Suprapubic skin (tissue), 4 donors: Measurements from ENCODE around the gene RPUSD4. TPM values are rescaled to one million over a fixed set of nuclear protein-coding genes. Genes with fewer than 3 reads are reported as not detected.

ENCODE experiments used
- DNase-seq, 2 donors: peaks; one replicate each; pipeline ENCODE4 v3.0.0-alpha.2; 2019; ENCODE audit warnings: low spot score in 2 of 2
- H3K27ac ChIP-seq: fragments of 200-600 bp; sonication (generic); one replicate; pipeline ENCODE4 v1.5.1; 2019
- H3K27me3 ChIP-seq: fragments of 200-600 bp; sonication (generic); one replicate; pipeline ENCODE4 v1.5.1; 2019
- H3K36me3 ChIP-seq: fragments of 200-600 bp; sonication (generic); one replicate; pipeline ENCODE4 v1.5.1; 2019
- H3K4me1 ChIP-seq: fragments of 200-600 bp; sonication (generic); one replicate; pipeline ENCODE4 v1.5.1; 2019
- H3K4me3 ChIP-seq: fragments of 200-600 bp; sonication (generic); one replicate; pipeline ENCODE4 v1.5.1; 2019; ENCODE audit warnings: mild to moderate bottlenecking
- H3K9me3 ChIP-seq: fragments of 200-600 bp; sonication (generic); one replicate; pipeline ENCODE4 v1.5.1; 2019
- CTCF ChIP-seq, 2 donors: fragments of 200-600 bp in 1 of 2; fragments of 450-650 bp in 1 of 2; sonication (generic) in 1 of 2; IDR thresholded peaks; one replicate each; pipeline ENCODE4 v1.5.1; 2016 to 2019; ENCODE audit warnings: antibody characterized with exemption in 2 of 2, mild to moderate bottlenecking in 1 of 2, moderate library complexity in 1 of 2
- EP300 ChIP-seq: sonication (generic); formaldehyde crosslinking; IDR thresholded peaks from one replicate; pipeline ENCODE4 v1.6.1; 2017; ENCODE audit warnings: antibody characterized with exemption
- POLR2A ChIP-seq, 2 donors: fragments of 450-650 bp; IDR thresholded peaks; one replicate each; pipeline ENCODE4 v1.6.1; 2017; ENCODE audit warnings: antibody characterized with exemption in 2 of 2, mild to moderate bottlenecking in 2 of 2, moderate library complexity in 2 of 2
- POLR2AphosphoS5 ChIP-seq, 3 donors: sonication (generic); formaldehyde crosslinking; IDR thresholded peaks; one replicate each; pipeline ENCODE4 v1.6.1; 2017; ENCODE audit warnings: antibody characterized with exemption in 3 of 3
- WGBS: methylation state at CpG from one replicate; pipeline ENCODE4 v1.1.5; 2018; 5-methylcytosine and 5-hydroxymethylcytosine counted together
- total RNA-seq, 4 donors: library from RNA; depleted of rRNA; stranded (reverse); fragments of >200 nt; gene quantifications; one replicate each; pipeline ENCODE4 v1.1.0, GENCODE V29; 2016

RPUSD4 gene
- total RNA-seq, 4 donors from 2014 or later: 25.1 to 34.9 (median 29.2) TPM

DNA sequence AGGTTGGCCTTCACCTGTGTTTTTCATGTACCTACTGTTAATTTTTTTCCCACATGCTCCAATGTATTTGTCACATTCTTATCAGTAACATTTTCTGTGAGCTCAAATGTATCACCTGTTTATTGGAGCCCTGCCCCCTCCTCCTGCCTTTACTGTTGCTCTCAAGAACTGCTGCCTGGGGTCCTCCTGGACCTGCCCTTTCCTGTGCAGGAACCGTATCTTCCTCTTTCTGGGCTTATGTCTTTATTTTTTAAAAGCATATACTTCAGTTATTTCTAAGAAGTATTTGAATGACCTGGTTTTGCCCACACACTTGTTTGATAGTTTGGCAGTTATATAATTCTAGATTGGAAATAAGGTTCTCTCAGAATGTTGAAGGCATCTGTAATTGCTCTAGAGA, 6.0 kb upstream of the RPUSD4 start:
- peaks cover 13% of the 10 kb centered on the region for H3K4me1 ChIP-seq
- WGBS: 72% methylated on average over 1 of the region's 1 CpG
- no peak overlapping the region for H3K4me3 ChIP-seq
- DNase-seq: no peak
- H3K36me3 ChIP-seq: no peaks in the 10 kb centered on the region
- no peak for TF ChIP-seq CTCF (IDR thresholded peaks at IDR 0.05)
- TF ChIP-seq EP300: no peak
- no peak for TF ChIP-seq POLR2AphosphoS5 (IDR thresholded peaks at IDR 0.05)
- TF ChIP-seq POLR2A (IDR thresholded peaks at IDR 0.05): no peak
- H3K27ac ChIP-seq: no peak overlapping the region
- no peaks in the 10 kb centered on the region for H3K9me3 ChIP-seq
- no peaks in the 10 kb centered on the region for H3K27me3 ChIP-seq

- peaks cover 19% of the 10 kb centered on the region for H3K4me1 ChIP-seq
- H3K4me3 ChIP-seq: no peak overlapping the region
- TF ChIP-seq EP300 (no peak), POLR2AphosphoS5 (IDR thresholded peaks at IDR 0.05) (no peak), POLR2A (IDR thresholded peaks at IDR 0.05) (no peak), CTCF (IDR thresholded peaks at IDR 0.05) (no peak)
- no peaks in the 10 kb centered on the region for H3K27me3 ChIP-seq
- H3K9me3 ChIP-seq: no peaks in the 10 kb centered on the region
- H3K36me3 ChIP-seq: no peaks in the 10 kb centered on the region
- no peak overlapping the region for H3K27ac ChIP-seq
- no peak for DNase-seq
- 67% methylated on average over 6 of the region's 6 CpGs for WGBS
These were observed 5.3 kb upstream of the RPUSD4 start for GRCh38 chr11:126216526-126217305.

GRCh38 chr11:126214841-126215240, 3.4 kb upstream of the RPUSD4 start:
- 30% methylated on average over 6 of the region's 6 CpGs for WGBS
- DNase-seq: no peak
- no peaks in the 10 kb centered on the region for H3K36me3 ChIP-seq
- no peak overlapping the region for H3K27ac ChIP-seq
- peaks cover 28% of the 10 kb centered on the region for H3K4me1 ChIP-seq
- H3K9me3 ChIP-seq: no peaks in the 10 kb centered on the region
- no peak for TF ChIP-seq POLR2AphosphoS5 (IDR thresholded peaks at IDR 0.05)
- no peak for TF ChIP-seq EP300
- H3K4me3 ChIP-seq: no peak overlapping the region
- no peaks in the 10 kb centered on the region for H3K27me3 ChIP-seq

- H3K27ac ChIP-seq: no peak overlapping the region
These were observed 3.0 kb upstream of the RPUSD4 start for GRCh38 chr11:126214441-126214840.

GRCh38 chr11:126212089-126212660, 725 bp upstream of the RPUSD4 start:
- Histone ChIP-seq H3K27ac (no peak overlapping the region), H3K4me3 (peak overlapping the region; percentile 88), H3K4me1 (peaks cover 28% of the 10 kb centered on the region), H3K27me3 (no peaks in the 10 kb centered on the region), H3K9me3 (no peaks in the 10 kb centered on the region), H3K36me3 (peaks cover 15% of the 10 kb centered on the region)
- TF ChIP-seq POLR2A (IDR thresholded peaks at IDR 0.05) (no peak), CTCF (IDR thresholded peaks at IDR 0.05) (no peak), EP300 (no peak), POLR2AphosphoS5 (IDR thresholded peaks at IDR 0.05) (no peak)
- no peak for DNase-seq
- 2% methylated on average over 15 of the region's 15 CpGs for WGBS

More at GRCh38 chr11:126214441-126214840, 3.0 kb upstream of the RPUSD4 start:
- Histone ChIP-seq H3K36me3 (peaks cover 2% of the 10 kb centered on the region), H3K4me3 (no peak overlapping the region), H3K4me1 (peaks cover 28% of the 10 kb centered on the region), H3K27me3 (no peaks in the 10 kb centered on the region), H3K9me3 (no peaks in the 10 kb centered on the region)
- WGBS: 75% methylated on average over 2 of the region's 2 CpGs
- TF ChIP-seq POLR2AphosphoS5 (IDR thresholded peaks at IDR 0.05): no peak
- TF ChIP-seq CTCF (IDR thresholded peaks at IDR 0.05): no peak
- no peak for TF ChIP-seq POLR2A (IDR thresholded peaks at IDR 0.05)
- no peak for TF ChIP-seq EP300
- DNase-seq: no peak
